GM23338 (cell line): ENCODE data around the gene CYBC1. TPM values are rescaled to one million over a fixed set of nuclear protein-coding genes. Genes with fewer than 3 reads are reported as not detected.

Source experiments
- CREB1 ChIP-seq: fragments of 250-450 bp; sonication (Bioruptor Pico); IDR thresholded peaks from 2 replicates; pipeline ENCODE4 v1.5.0; 2020; ENCODE audit warnings: low read depth, mild to moderate bottlenecking, moderate library complexity
- CTCF ChIP-seq, 2 experiments: fragments of 200-600 bp in 1 of 2; sonication (generic) in 1 of 2; conservative IDR thresholded peaks; 2 replicates each; pipeline versions ENCODE4 v1.5.1 to v1.6.1; 2016 to 2017; ENCODE audit warnings: antibody characterized with exemption in 2 of 2, low read depth in 2 of 2, mild to moderate bottlenecking in 2 of 2, moderate library complexity in 1 of 2
- ETS1 ChIP-seq: IDR thresholded peaks from 2 replicates; pipeline ENCODE4 v1.6.1; 2016; ENCODE audit warnings: antibody characterized with exemption
- STAT1 ChIP-seq: IDR thresholded peaks from one replicate; pipeline ENCODE4 v1.6.1; 2016; ENCODE audit warnings: antibody characterized with exemption; ENCODE audit not compliant: unreplicated experiment
- ZNF331 ChIP-seq: fragments of 250-450 bp; sonication (Bioruptor Pico); IDR thresholded peaks from 2 replicates; pipeline ENCODE4 v1.5.0; 2020; ENCODE audit warnings: low read depth, mild to moderate bottlenecking, moderate library complexity
- ZNF462 ChIP-seq: fragments of 250-450 bp; sonication (Bioruptor Pico); IDR thresholded peaks from 2 replicates; pipeline ENCODE4 v1.5.0; 2020; ENCODE audit warnings: mild to moderate bottlenecking, moderate library complexity
- polyA plus RNA-seq: library from polyadenylated mRNA; unstranded; fragments of >200 nt; fragmentation: Nextera tagmentation; extraction: Ambion mirVana; gene quantifications from 2 replicates; pipeline ENCODE4 v1.2.1, GENCODE V29; 2016
- total RNA-seq: library from RNA; depleted of rRNA; stranded (reverse); fragments of >200 nt; shearing (Covaris generic); gene quantifications from 2 replicates; pipeline ENCODE4 v1.2.3, GENCODE V29; 2014
- TF ChIP-seq, protein P1 (sequence below): IDR thresholded peaks from one replicate; pipeline ENCODE4 v1.6.1; 2018; ENCODE audit warnings: antibody characterized with exemption; ENCODE audit not compliant: unreplicated experiment

CYBC1 gene
- total and polyA plus RNA-seq, 2 experiments from 2014 or later, result 24.7 to 72.4 TPM

DNA sequence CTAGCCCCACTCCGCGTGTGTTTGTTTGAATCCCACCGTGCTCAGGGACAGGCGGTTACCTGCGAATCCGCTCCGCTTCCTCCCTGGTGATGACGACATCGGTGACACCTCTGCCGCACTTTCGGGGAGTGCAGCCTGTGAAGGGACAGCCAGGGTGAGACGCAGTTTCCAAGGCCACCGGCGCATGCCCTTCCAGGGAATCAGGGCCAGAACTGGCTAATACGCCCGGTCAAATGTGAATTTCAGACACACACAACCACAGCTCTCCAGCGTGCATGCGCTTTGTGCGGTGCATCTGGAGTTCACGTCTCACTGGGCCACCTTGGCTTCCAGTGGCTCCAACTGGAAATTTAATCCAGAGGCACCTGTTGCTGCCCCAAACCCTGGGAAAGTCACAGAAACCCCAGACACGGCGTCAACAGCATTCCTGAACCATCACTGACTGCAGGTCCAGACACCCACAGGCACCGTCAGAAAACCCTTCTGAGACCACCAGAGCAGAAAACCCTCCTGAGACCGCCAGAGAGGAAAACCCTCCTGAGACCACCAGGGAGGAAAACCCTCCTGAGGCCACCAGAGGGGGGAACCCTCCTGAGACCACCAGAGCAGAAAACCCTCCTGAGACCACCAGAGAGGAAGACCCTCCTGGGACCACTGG, 39.0 kb downstream of the CYBC1 start (continued):
- TF ChIP-seq ZNF462 (CRISPR knock-in tag), result no peak
- no peak for TF ChIP-seq STAT1
- TF ChIP-seq CREB1 (CRISPR knock-in tag), result no peak
- TF ChIP-seq, protein P1, sequence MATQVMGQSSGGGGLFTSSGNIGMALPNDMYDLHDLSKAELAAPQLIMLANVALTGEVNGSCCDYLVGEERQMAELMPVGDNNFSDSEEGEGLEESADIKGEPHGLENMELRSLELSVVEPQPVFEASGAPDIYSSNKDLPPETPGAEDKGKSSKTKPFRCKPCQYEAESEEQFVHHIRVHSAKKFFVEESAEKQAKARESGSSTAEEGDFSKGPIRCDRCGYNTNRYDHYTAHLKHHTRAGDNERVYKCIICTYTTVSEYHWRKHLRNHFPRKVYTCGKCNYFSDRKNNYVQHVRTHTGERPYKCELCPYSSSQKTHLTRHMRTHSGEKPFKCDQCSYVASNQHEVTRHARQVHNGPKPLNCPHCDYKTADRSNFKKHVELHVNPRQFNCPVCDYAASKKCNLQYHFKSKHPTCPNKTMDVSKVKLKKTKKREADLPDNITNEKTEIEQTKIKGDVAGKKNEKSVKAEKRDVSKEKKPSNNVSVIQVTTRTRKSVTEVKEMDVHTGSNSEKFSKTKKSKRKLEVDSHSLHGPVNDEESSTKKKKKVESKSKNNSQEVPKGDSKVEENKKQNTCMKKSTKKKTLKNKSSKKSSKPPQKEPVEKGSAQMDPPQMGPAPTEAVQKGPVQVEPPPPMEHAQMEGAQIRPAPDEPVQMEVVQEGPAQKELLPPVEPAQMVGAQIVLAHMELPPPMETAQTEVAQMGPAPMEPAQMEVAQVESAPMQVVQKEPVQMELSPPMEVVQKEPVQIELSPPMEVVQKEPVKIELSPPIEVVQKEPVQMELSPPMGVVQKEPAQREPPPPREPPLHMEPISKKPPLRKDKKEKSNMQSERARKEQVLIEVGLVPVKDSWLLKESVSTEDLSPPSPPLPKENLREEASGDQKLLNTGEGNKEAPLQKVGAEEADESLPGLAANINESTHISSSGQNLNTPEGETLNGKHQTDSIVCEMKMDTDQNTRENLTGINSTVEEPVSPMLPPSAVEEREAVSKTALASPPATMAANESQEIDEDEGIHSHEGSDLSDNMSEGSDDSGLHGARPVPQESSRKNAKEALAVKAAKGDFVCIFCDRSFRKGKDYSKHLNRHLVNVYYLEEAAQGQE, result no peak
- no peak for TF ChIP-seq ZNF331
- no peak for TF ChIP-seq CTCF (conservative IDR thresholded peaks at IDR 0.05; ENCODE audit: low read depth in 2 of 2)
- no peak for TF ChIP-seq ETS1
